ENCODE data around the gene GID8.

DNA sequence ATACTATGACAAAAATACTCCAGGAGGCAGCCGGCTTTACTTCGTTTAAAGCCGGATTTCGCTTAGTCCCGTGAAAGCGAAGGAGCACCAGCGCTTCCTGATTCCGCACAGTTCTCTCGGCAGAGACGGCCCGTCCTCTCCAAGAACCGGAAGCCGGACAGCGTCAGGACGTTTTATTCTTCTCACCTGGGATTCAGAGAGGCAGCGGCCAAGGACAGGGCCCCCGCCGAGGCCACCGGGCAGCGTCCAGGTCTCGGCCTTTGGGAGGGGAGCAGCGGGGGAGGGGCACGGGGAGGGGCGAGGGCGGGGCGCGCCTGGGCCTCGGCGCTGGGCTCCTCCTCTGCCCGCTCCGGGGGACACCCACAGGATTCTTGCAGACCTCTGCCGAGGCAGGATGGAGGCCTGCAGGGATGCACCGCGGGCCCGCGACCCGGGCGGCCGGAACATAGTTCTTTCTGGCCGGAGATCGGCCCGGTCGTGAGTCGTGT, 8.9 kb upstream of the GID8 start:
- TF ChIP-seq POLR2AphosphoS5 (IDR thresholded peaks at IDR 0.05) (no peak), RAD21 (conservative IDR thresholded peaks at IDR 0.05) (no peak), EZH2 (IDR thresholded peaks at IDR 0.05; ENCODE audit: borderline replicate concordance, insufficient read depth, low read length, poor library complexity, severe bottlenecking) (no peak), MXI1 (conservative IDR thresholded peaks at IDR 0.05; ENCODE audit: poor library complexity, severe bottlenecking) (no peak), TAF1 (IDR thresholded peaks at IDR 0.05; ENCODE audit: low read depth) (no peak), SMC3 (conservative IDR thresholded peaks at IDR 0.05; ENCODE audit: poor library complexity) (no peak), EP300 (conservative IDR thresholded peaks at IDR 0.05; ENCODE audit: poor library complexity, severe bottlenecking) (no peak)
- TF ChIP-seq, protein P1, sequence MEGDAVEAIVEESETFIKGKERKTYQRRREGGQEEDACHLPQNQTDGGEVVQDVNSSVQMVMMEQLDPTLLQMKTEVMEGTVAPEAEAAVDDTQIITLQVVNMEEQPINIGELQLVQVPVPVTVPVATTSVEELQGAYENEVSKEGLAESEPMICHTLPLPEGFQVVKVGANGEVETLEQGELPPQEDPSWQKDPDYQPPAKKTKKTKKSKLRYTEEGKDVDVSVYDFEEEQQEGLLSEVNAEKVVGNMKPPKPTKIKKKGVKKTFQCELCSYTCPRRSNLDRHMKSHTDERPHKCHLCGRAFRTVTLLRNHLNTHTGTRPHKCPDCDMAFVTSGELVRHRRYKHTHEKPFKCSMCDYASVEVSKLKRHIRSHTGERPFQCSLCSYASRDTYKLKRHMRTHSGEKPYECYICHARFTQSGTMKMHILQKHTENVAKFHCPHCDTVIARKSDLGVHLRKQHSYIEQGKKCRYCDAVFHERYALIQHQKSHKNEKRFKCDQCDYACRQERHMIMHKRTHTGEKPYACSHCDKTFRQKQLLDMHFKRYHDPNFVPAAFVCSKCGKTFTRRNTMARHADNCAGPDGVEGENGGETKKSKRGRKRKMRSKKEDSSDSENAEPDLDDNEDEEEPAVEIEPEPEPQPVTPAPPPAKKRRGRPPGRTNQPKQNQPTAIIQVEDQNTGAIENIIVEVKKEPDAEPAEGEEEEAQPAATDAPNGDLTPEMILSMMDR (IDR thresholded peaks at IDR 0.05; ENCODE audit: poor library complexity, severe bottlenecking): no peak
- TF ChIP-seq, protein P2, sequence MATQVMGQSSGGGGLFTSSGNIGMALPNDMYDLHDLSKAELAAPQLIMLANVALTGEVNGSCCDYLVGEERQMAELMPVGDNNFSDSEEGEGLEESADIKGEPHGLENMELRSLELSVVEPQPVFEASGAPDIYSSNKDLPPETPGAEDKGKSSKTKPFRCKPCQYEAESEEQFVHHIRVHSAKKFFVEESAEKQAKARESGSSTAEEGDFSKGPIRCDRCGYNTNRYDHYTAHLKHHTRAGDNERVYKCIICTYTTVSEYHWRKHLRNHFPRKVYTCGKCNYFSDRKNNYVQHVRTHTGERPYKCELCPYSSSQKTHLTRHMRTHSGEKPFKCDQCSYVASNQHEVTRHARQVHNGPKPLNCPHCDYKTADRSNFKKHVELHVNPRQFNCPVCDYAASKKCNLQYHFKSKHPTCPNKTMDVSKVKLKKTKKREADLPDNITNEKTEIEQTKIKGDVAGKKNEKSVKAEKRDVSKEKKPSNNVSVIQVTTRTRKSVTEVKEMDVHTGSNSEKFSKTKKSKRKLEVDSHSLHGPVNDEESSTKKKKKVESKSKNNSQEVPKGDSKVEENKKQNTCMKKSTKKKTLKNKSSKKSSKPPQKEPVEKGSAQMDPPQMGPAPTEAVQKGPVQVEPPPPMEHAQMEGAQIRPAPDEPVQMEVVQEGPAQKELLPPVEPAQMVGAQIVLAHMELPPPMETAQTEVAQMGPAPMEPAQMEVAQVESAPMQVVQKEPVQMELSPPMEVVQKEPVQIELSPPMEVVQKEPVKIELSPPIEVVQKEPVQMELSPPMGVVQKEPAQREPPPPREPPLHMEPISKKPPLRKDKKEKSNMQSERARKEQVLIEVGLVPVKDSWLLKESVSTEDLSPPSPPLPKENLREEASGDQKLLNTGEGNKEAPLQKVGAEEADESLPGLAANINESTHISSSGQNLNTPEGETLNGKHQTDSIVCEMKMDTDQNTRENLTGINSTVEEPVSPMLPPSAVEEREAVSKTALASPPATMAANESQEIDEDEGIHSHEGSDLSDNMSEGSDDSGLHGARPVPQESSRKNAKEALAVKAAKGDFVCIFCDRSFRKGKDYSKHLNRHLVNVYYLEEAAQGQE (IDR thresholded peaks at IDR 0.05; ENCODE audit: borderline replicate concordance): no peak
